ENCODE measurements around the gene MCU. TPM values are rescaled to one million over a fixed set of nuclear protein-coding genes. Genes with fewer than 3 reads are reported as not detected.

The MCU gene
- total and polyA plus RNA-seq, 2 of the 8 experiments (the other 6 are each of a cell fraction or from before 2014, with no cell fraction given), result 51.6 to 62.2 TPM

DNA sequence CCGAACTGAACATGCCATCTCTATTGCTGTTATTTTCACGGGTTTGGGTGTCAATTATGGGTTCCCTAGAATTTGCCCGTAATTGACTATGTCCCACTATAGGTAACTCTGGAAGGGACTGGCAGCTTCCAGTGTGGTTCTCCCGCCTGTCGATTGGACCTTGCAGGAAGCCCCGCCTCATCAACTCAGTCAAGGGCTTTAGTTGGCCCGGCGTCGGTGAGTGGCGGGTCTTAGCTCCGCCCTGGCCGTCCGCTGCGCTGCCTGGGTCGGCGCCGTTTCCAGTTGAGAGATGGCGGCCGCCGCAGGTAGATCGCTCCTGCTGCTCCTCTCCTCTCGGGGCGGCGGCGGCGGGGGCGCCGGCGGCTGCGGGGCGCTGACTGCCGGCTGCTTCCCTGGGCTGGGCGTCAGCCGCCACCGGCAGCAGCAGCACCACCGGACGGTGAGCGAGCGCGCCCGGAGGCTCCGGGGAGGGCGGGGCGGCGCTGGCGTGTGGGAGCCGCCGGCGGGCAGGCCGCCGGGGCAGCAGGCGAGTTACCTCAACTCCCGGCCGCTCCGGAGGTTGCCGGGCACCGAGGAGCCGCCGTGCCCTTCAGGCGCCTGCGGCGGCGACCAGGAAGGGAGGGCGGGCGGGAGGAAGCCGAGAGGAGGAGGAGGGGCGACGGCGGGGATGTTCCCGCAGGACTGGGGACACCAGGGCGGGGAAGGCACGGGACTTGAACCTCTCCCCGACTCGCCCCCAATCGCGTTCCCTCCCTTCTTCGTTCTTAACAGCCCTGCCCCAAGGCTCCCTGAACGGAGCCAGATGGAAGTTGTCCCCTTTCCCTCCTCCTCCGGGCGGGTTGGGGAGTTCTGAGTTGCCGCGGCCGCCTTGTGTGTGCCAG is at the start of gene MCU (continued):
- no peak for TF ChIP-seq RNF2 (IDR thresholded peaks at IDR 0.05; ENCODE audit: borderline replicate concordance, low read depth, low read length, missing control alignments, poor library complexity, severe bottlenecking)
- TF ChIP-seq CEBPB (IDR thresholded peaks at IDR 0.05; ENCODE audit: low read depth, low read length), result no peak
- TF ChIP-seq, protein P1, sequence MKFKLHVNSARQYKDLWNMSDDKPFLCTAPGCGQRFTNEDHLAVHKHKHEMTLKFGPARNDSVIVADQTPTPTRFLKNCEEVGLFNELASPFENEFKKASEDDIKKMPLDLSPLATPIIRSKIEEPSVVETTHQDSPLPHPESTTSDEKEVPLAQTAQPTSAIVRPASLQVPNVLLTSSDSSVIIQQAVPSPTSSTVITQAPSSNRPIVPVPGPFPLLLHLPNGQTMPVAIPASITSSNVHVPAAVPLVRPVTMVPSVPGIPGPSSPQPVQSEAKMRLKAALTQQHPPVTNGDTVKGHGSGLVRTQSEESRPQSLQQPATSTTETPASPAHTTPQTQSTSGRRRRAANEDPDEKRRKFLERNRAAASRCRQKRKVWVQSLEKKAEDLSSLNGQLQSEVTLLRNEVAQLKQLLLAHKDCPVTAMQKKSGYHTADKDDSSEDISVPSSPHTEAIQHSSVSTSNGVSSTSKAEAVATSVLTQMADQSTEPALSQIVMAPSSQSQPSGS (IDR thresholded peaks at IDR 0.05; ENCODE audit: low read length), result no peak
- TF ChIP-seq CBX8 (IDR thresholded peaks at IDR 0.05; ENCODE audit: borderline replicate concordance, low read depth, low read length), result no peak
- peak; percentile 85 for TF ChIP-seq POLR2AphosphoS5 (IDR thresholded peaks at IDR 0.05; ENCODE audit: low read depth, low read length)
- peak; percentile 65 for TF ChIP-seq KDM4A (IDR thresholded peaks at IDR 0.05; ENCODE audit: low read depth, low read length, severe bottlenecking)
- TF ChIP-seq RFX5 (IDR thresholded peaks at IDR 0.05; ENCODE audit: borderline replicate concordance, low read depth, low read length), result no peak; the same call in 1 of the 2 replicates
- no peak for TF ChIP-seq EGR1 (IDR thresholded peaks at IDR 0.05; ENCODE audit: borderline replicate concordance, low read depth, low read length)
- TF ChIP-seq USF2 (IDR thresholded peaks at IDR 0.05; ENCODE audit: low read length), result no peak
- no peak for TF ChIP-seq JUND (IDR thresholded peaks at IDR 0.05; ENCODE audit: low read length)
- no peak for TF ChIP-seq EP300 (IDR thresholded peaks at IDR 0.05; ENCODE audit: borderline replicate concordance in 1 of 2, low read depth in 2 of 2, low read length in 2 of 2)
- no peak for TF ChIP-seq SIRT6 (IDR thresholded peaks at IDR 0.05; ENCODE audit: low read length)
- TF ChIP-seq TAF1 (IDR thresholded peaks at IDR 0.05; ENCODE audit: low read depth, low read length), result peak; percentile 100
- TF ChIP-seq KDM5A (IDR thresholded peaks at IDR 0.05; ENCODE audit: low read length), result no peak
- no peak for TF ChIP-seq GABPA (IDR thresholded peaks at IDR 0.05; ENCODE audit: borderline replicate concordance, insufficient read depth, low read length)
- no peak for TF ChIP-seq SAP30 (IDR thresholded peaks at IDR 0.05; ENCODE audit: insufficient read depth, insufficient replicate concordance, low read length)
- TF ChIP-seq TAF7 (optimal IDR thresholded peaks at IDR 0.05; ENCODE audit: borderline replicate concordance, low read depth, low read length), result peak; percentile 100
- TF ChIP-seq JUN (IDR thresholded peaks at IDR 0.05; ENCODE audit: low read depth, low read length), result no peak
- TF ChIP-seq FOSL1 (IDR thresholded peaks at IDR 0.05; ENCODE audit: insufficient read depth, low read depth, low read length), result no peak
- peak; percentile 88 for TF ChIP-seq PHF8 (conservative IDR thresholded peaks at IDR 0.05; ENCODE audit: low read depth, low read length)
